GM23248 (cell line): ENCODE data around the gene USP40. TPM values are rescaled to one million over a fixed set of nuclear protein-coding genes. Genes with fewer than 3 reads are reported as not detected.

Experiments
- DNase-seq: peaks from one replicate; pipeline ENCODE4 v3.0.0-alpha.2; 2015
- H2AFZ ChIP-seq: fragments of 200-600 bp; sonication (generic); 2 replicates; pipeline ENCODE4 v1.6.1; 2016; ENCODE audit warnings: antibody characterized with exemption
- H3F3A ChIP-seq: fragments of 200-600 bp; sonication (generic); 2 replicates; pipeline ENCODE4 v1.6.1; 2016; ENCODE audit warnings: mild to moderate bottlenecking, antibody characterized with exemption, mixed run types; ENCODE audit not compliant: insufficient read depth
- H3K27ac ChIP-seq: fragments of 200-600 bp; sonication (generic); 2 replicates; pipeline ENCODE4 v1.5.1; 2016; ENCODE audit warnings: mild to moderate bottlenecking
- H3K27me3 ChIP-seq: fragments of 200-600 bp; sonication (generic); replicated peaks from 2 replicates; pipeline ENCODE4 v1.6.1; 2016; ENCODE audit warnings: mild to moderate bottlenecking; ENCODE audit not compliant: insufficient read depth
- H3K36me3 ChIP-seq: fragments of 200-600 bp; sonication (generic); 2 replicates; pipeline ENCODE4 v1.6.1; 2016; ENCODE audit warnings: low read depth, mild to moderate bottlenecking
- H3K4me1 ChIP-seq: fragments of 200-600 bp; sonication (generic); 2 replicates; pipeline ENCODE4 v1.6.1; 2016; ENCODE audit warnings: mild to moderate bottlenecking; ENCODE audit not compliant: insufficient read depth
- H3K4me2 ChIP-seq: fragments of 200-600 bp; sonication (generic); one replicate; pipeline ENCODE4 v1.6.1; 2016; ENCODE audit warnings: mild to moderate bottlenecking; ENCODE audit not compliant: unreplicated experiment
- H3K4me3 ChIP-seq: fragments of 200-600 bp; sonication (generic); 2 replicates; pipeline ENCODE4 v1.5.1; 2016; ENCODE audit warnings: mild to moderate bottlenecking
- H3K79me2 ChIP-seq: fragments of 200-600 bp; sonication (generic); 2 replicates; pipeline ENCODE4 v1.6.1; 2016; ENCODE audit warnings: mild to moderate bottlenecking; ENCODE audit not compliant: insufficient read depth
- H3K9ac ChIP-seq: fragments of 200-600 bp; sonication (generic); 2 replicates; pipeline ENCODE4 v1.6.1; 2016; ENCODE audit warnings: mild to moderate bottlenecking
- H3K9me2 ChIP-seq: fragments of 200-600 bp; sonication (generic); 2 replicates; pipeline ENCODE4 v1.6.1; 2016; ENCODE audit warnings: mixed run types, mild to moderate bottlenecking, moderate library complexity; ENCODE audit not compliant: insufficient read depth
- H3K9me3 ChIP-seq: fragments of 200-600 bp; sonication (generic); one replicate; pipeline ENCODE4 v1.6.1; 2017; ENCODE audit warnings: low read depth
- H4K20me1 ChIP-seq: fragments of 200-600 bp; sonication (generic); 2 replicates; pipeline ENCODE4 v1.6.0; 2016; ENCODE audit not compliant: insufficient read depth
- EZH2 ChIP-seq: fragments of 200-600 bp; sonication (generic); IDR thresholded peaks from 2 replicates; pipeline ENCODE4 v1.6.1; 2018; ENCODE audit warnings: antibody characterized with exemption, mild to moderate bottlenecking; ENCODE audit not compliant: insufficient read depth, poor library complexity, severe bottlenecking
- EZH2phosphoT487 ChIP-seq: fragments of 200-600 bp; sonication (generic); IDR thresholded peaks from 2 replicates; pipeline ENCODE4 v1.6.1; 2018; ENCODE audit warnings: antibody characterized with exemption, moderate library complexity, mild to moderate bottlenecking, low read depth; ENCODE audit not compliant: insufficient read depth
- WGBS, 2 experiments: methylation state at CpG; one replicate each; pipeline ENCODE4 v1.1.6; 2015 to 2017; ENCODE audit warnings: low lambda C conversion rate in 2 of 2, low coverage in 1 of 2; ENCODE audit errors: missing lambda C conversion rate in 2 of 2; 5-methylcytosine and 5-hydroxymethylcytosine counted together
- in situ Hi-C: fragments of 300-500 bp; cut with MboI; formaldehyde crosslinking; loops from 2 replicates; pipeline ENCODE4 v1.15.0; 2020
- polyA plus RNA-seq: library from polyadenylated mRNA; unstranded; fragments of >200 nt; fragmentation: Nextera tagmentation; extraction: Ambion mirVana; gene quantifications from 2 replicates; pipeline ENCODE4 v1.2.1, GENCODE V29; 2016
- total RNA-seq: library from RNA; depleted of rRNA; stranded (reverse); fragments of >200 nt; shearing (Covaris generic); gene quantifications from 2 replicates; pipeline ENCODE4 v1.2.3, GENCODE V29; 2014

USP40 gene
- total and polyA plus RNA-seq, 2 experiments from 2014 or later = 25.1 to 31.0 TPM

GRCh38 chr2:233556881-233557736 is 9.5 kb downstream of the USP40 start:
- peak overlapping the region; percentile 66 for H2AFZ ChIP-seq
- 0 out of 2 replicates have a peak, but pooled peaks cover 11% of the 10 kb centered on the region for H3F3A ChIP-seq
- 88 to 92% methylated on average over 7 of the region's 7 CpGs for WGBS, 2 experiments
- H3K27me3 ChIP-seq = no peaks in the 10 kb centered on the region
- peaks cover 28% of the 10 kb centered on the region; the same call in 1 of the 2 replicates for H3K36me3 ChIP-seq
- TF ChIP-seq EZH2 = no peak
- TF ChIP-seq EZH2phosphoT487 = no peak
- no peaks in the 10 kb centered on the region for H4K20me1 ChIP-seq
- no peaks in the 10 kb centered on the region for H3K9me3 ChIP-seq
- no peak overlapping the region for H3K4me3 ChIP-seq
- H3K9ac ChIP-seq = peak overlapping the region; percentile 49
- H3K79me2 ChIP-seq = peaks cover 11% of the 10 kb centered on the region
- H3K27ac ChIP-seq = peak overlapping the region; percentile 56
- peak overlapping the region; percentile 36 for H3K4me2 ChIP-seq
- peaks cover 14% of the 10 kb centered on the region for H3K4me1 ChIP-seq
- in situ Hi-C loops = no loop called here
- DNase-seq = peak; percentile 61
- H3K9me2 ChIP-seq = no peaks in the 10 kb centered on the region

DNA sequence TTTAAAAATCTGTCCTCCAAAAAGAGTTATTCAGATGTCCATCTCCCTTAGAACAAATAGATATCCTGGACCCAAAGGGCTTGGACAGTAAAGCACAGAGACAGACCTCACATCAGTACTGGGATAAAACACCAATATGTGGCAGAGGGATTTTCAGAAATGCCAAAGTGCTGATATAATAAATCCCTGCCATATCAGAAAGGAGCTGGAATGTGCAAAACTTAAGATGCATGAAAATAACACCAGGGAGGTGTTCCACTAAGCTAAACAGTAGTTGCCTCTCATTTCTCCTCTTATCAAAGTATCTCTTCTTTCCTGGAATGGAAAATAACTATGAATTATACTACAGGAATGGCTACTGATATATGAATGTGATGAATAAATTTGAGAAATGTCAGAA is 13.2 kb downstream of the USP40 start:
- H3K4me2 ChIP-seq = no peak overlapping the region
- in situ Hi-C loops = no loop called here
- H3K4me1 ChIP-seq = peaks cover 14% of the 10 kb centered on the region
- no peaks in the 10 kb centered on the region for H3K9me3 ChIP-seq
- no peak for DNase-seq
- no peak overlapping the region for H3K27ac ChIP-seq
- H3K4me3 ChIP-seq = no peak overlapping the region
- no peaks in the 10 kb centered on the region for H4K20me1 ChIP-seq
- 0 out of 2 replicates have a peak, but pooled peaks cover 11% of the 10 kb centered on the region for H3F3A ChIP-seq
- no peaks in the 10 kb centered on the region for H3K27me3 ChIP-seq
- TF ChIP-seq EZH2 = no peak
- TF ChIP-seq EZH2phosphoT487 = no peak
- H3K9me2 ChIP-seq = no peaks in the 10 kb centered on the region
- H3K9ac ChIP-seq = no peak overlapping the region
- no peak overlapping the region for H2AFZ ChIP-seq
- peaks cover 43% of the 10 kb centered on the region for H3K36me3 ChIP-seq
- H3K79me2 ChIP-seq = no peaks in the 10 kb centered on the region

- no peaks in the 10 kb centered on the region for H3K9me2 ChIP-seq
- H3K36me3 ChIP-seq = peaks cover 54% of the 10 kb centered on the region
- H3K9me3 ChIP-seq = no peaks in the 10 kb centered on the region
- no peak for TF ChIP-seq EZH2phosphoT487
- TF ChIP-seq EZH2 = no peak
- no peak overlapping the region for H3K9ac ChIP-seq
- H3K4me2 ChIP-seq = no peak overlapping the region
- H2AFZ ChIP-seq = no peak overlapping the region
- DNase-seq = no peak
- no peaks in the 10 kb centered on the region for H3K4me1 ChIP-seq
- no peaks in the 10 kb centered on the region for H3K27me3 ChIP-seq
- WGBS, 2 experiments = 82 to 85% methylated on average over 4 of the region's 4 CpGs
- H3K79me2 ChIP-seq = no peaks in the 10 kb centered on the region
- no peak overlapping the region for H3K27ac ChIP-seq
- no peak overlapping the region for H3K4me3 ChIP-seq
- in situ Hi-C loops = no loop called here
- H4K20me1 ChIP-seq = no peaks in the 10 kb centered on the region
- no peaks in the 10 kb centered on the region for H3F3A ChIP-seq
Measured at GRCh38 chr2:233551491-233551890, 15.1 kb downstream of the USP40 start.

- peaks cover 6% of the 10 kb centered on the region for H3K4me1 ChIP-seq
- H3K79me2 ChIP-seq = no peaks in the 10 kb centered on the region
- H3K27me3 ChIP-seq = no peaks in the 10 kb centered on the region
- H3K27ac ChIP-seq = no peak overlapping the region
- H4K20me1 ChIP-seq = no peaks in the 10 kb centered on the region
- no peak overlapping the region for H3K9ac ChIP-seq
- TF ChIP-seq EZH2phosphoT487 (no peak), EZH2 (no peak)
- H3K4me3 ChIP-seq = no peak overlapping the region
- in situ Hi-C loops = no loop called here
- peaks cover 42% of the 10 kb centered on the region for H3K36me3 ChIP-seq
- peaks cover 14% of the 10 kb centered on the region for H3F3A ChIP-seq
- H3K9me3 ChIP-seq = no peaks in the 10 kb centered on the region
- no peak for DNase-seq
- H2AFZ ChIP-seq = no peak overlapping the region
- no peaks in the 10 kb centered on the region for H3K9me2 ChIP-seq
- WGBS, 2 experiments = 96 to 97% methylated on average over 4 of the region's 4 CpGs
- H3K4me2 ChIP-seq = no peak overlapping the region
Measured at GRCh38 chr2:233546774-233547173, 19.8 kb downstream of the USP40 start.
